ENCODE results near the gene TEKT2.

TEKT2 gene

DNA sequence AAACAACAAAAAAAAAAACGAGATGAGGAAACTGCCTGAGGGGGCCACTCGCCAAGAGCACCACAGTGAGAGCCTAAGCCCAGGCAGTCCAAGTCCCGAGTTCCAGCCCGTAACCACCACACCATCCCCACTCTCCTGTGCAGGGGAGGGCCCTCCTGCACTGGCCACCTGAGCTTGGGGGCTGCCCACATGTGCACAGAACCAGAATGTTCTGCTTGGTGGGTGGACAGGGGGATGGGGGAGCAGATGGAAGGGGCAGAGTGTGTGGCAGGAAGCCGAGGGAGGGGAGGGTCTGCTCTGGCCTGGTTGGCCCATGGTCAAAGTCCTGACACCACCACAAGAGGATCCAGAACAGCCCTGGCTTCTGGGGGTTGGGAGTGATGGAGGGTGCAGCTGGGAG, 22.4 kb downstream of the TEKT2 start:
- no peak for DNase-seq (ENCODE audit: low spot score)

DNA sequence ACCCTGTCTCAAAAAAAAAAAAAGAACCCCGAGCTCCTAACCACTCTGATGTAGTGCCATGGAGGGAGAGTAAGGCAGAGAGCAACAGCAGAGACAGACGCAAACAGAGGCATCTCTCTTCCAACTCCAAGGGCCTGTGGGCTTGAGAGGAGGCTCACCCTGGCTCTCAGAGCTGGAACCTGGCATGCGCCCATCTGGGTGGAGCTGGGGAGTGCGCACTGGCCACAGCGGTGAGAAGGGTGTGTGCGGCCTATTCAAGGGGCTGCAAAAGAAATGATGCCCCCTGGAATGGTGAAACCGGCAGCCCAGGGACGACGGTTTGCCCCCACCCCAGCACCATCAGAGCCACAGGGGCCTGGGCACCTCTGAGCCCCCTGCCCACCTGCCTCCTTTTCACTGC, 23.5 kb downstream of the TEKT2 start:
- no peak for DNase-seq (ENCODE audit: low spot score)

DNA sequence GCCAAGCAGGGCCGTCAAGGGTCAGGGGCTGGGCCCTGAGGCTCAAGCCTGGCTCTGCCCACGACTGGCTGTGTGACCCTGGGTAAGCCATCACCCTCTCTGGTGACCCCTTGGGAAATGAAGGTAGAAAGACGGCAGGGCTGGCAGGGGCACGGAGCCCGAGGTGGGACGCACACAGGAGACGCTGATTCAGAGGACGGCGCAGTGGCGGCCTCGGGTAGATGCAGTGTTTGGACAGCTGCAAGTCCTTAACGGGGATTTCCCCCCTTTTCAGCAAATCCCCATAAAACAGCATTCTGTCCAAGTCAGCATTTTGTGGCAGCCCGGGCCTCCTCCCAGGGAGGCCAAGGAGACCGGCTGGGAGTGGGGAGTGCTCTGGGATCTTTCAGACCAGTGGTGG, 24.4 kb downstream of the TEKT2 start:
- DNase-seq (ENCODE audit: low spot score): no peak

DNA sequence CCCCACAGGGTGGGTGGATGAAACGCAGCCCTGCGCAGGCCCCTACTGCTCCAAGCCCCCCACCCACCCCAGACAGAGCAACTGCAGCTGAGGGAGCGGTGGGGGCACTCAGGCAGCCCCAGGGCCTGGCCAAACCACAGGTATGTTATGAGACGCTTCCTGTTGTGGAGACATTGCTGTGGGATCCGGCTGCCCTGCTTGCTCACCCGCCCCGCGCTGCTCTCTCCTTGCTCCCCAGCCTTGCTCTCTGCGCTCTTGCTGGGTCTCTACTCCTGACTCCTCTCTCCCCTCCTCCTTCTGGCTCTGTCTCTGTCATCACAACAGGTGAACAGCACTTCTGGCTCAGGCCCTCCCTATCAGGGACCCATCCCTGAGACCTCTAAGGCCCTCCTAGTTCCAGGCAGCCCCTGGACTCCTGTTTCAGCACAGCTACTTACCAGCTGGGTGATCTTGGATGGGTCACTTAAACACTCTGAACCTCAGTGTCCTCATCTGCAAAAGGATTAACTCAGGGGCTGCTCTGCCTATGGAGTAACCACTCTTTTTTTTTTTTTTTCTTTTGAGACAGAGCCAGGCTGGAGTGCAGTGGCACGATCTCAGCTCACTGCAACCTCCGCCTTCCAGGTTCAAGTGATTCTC, 25.3 kb downstream of the TEKT2 start:
- DNase-seq (ENCODE audit: low spot score): no peak

DNA sequence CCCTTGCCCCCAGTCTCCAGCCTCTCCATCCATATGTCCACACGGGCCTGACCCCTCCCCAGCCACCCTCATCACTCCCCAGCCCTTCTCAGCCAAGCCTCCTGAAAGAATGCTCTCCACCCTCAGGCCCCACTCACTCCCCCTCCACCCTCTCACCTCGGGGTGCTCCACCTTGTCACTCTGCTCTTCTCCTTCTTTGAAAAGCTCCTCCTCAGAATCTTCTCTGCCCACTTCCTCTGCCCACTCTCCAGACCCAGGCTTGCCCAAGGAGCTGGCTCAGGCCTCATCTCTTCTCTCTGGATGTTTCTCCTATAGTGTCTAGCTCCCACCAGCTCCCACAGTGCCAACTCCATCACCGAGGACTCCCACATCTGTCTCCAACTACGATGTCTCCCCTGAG, 27.3 kb downstream of the TEKT2 start:
- DNase-seq (ENCODE audit: low spot score): no peak

DNA sequence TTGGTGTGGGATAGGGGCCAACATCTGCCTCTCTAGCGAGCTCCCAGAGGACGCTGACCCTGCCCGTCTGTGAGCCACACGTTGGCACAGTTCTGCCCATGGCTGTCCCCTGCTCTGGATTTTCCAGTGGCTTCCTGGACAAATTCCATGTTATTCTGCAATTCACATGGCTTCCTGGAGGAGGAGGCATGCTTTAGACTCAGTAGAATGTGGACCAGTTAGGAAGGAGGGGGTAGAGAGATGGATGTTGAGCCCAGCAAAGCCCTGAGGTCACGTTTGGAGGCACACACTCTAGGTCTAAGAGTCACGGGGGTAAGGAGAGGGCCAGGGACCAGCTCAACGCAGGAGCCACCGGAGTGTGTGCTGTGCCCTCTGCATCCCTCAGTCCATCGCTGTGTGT, 28.9 kb downstream of the TEKT2 start:
- DNase-seq (ENCODE audit: low spot score): no peak

DNA sequence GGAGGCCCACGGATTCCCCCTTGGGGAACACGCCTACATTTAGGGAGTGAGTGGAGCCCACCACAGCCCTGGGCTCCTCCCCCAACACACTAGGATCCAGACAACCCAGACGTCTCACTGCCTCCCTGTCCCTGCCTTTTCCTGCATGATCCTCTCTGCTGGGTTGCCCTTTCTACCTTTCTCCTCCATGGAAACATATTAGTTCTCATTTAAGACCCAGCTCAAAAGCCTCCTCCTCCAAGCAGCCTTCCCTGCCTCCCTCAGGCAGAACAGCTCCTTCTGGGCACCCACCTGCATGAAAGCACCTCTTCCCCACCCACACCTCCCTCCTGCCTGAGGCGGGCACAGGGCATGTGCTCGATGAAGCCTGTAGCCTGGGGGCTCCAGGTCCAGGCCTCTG, 30.5 kb downstream of the TEKT2 start:
- DNase-seq (ENCODE audit: low spot score): no peak

DNA sequence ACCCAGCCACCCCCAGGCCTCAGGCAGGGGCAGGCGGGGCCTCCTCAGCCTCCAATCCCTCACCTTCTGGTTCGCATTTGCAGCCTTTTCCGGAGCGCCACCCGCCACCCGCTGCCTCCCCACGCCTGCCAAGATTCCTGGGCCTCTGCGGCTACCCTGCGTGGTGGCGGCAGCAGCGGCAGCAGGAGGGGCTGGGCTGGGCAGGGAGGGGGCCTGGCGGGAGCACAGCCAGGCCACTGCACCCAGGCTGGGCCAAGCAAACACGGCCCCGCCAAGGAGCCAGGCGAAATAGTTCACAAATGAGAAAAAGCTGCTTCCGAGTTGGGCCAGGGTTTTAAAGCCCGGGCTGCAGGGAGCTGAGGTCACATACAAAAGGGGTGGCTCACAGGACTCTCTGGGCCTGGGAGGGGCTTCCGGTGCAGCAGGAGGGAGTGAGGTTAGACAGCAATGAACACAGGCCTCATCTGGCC, 31.3 kb downstream of the TEKT2 start:
- DNase-seq (ENCODE audit: low spot score): no peak

DNA sequence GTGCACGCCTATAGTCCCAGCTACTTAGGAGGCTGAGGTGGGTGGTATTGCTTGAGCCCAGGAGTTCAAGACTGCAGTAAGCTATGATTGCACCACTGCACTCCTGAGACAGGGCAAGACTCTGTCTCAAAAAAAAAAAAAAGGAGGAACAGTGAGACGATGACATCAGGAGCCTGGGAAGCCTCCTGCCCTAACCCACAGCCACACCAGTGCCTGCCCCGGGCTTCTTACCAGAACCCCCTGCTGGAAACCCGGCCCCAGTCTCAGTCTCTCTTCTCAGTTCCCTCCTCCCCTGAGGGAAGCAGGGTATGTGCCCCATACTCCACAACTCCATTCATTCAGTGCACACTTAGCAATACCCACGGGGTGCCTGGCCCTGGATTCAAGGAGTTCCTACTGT, 32.0 kb downstream of the TEKT2 start:
- no peak for DNase-seq (ENCODE audit: low spot score)

DNA sequence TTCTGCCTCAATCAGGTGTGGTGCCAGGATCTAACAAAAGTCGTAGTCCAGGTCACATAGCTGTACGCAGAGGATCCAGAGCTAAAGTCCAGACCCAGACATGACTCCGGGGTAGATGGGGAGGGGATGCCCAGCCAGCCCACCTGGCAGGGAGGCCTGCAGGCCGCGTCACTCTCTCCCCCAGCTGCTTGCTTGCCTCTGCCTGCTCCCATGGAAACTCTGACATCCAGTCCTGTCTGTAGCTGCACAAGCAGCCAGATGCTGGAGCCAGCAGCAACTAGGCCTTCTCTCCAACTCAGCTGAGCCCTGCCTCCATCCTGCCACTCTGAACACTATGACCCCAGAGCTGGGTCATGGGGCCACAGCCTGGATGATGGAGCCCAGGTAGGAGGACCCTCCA, 33.0 kb downstream of the TEKT2 start:
- no peak for DNase-seq (ENCODE audit: low spot score)

DNA sequence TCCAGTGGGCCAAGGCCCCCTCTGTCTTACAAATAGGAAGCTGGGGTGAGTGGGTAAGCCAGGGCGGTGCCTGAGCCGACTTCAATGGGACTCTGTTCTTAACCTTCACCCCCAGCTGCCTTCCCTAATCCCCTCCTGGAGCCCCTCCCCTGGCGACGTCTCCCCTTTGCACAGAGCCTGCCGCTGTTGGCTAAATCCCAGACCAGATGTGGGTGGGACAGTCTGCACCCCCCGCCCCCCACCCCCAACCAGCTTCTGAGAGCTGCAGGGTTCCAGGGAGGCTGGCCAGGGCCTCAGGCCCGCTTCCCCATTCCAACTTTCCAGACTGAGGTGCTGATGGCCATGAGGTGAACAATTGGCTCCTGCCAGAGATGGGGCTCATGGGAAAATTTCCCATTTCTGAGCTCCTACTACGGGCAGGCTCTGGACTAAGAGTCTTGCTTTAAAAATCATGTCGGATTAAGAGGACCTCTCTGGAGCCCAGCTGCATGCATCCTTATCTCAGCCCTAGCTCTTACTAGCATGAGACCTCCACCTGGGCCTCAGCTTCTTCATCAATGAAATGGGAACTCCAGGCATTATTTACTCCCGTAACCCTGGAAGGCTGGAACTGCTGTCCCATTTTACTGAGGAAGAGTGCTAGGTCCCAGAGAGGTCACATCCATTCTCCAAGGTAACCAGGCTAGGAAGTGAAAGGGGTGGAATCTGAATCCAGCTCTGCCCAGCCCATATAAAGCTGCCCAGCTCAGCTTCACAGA, 34.7 kb downstream of the TEKT2 start:
- no peak for DNase-seq (ENCODE audit: low spot score)

DNA sequence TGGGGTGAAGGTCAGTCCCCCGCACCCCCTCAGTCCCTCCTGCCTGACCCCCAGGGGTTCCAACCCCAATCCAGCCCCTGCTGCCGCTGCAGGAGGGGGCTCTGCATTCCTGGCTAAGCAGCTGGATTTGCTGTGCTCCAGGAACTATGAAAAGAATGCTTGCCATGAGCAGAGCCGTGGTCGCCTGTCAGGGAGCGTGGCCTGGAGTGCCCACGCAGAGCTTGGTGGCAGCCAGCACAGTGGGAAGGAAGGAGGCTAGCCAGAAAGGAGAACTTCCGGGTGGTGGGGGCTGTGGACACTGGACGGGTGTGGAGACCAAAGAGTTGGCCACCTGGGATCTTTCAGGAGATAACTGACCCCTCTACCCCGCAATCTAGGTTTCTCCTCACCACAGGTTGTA, 35.6 kb downstream of the TEKT2 start:
- DNase-seq (ENCODE audit: low spot score): no peak

DNA sequence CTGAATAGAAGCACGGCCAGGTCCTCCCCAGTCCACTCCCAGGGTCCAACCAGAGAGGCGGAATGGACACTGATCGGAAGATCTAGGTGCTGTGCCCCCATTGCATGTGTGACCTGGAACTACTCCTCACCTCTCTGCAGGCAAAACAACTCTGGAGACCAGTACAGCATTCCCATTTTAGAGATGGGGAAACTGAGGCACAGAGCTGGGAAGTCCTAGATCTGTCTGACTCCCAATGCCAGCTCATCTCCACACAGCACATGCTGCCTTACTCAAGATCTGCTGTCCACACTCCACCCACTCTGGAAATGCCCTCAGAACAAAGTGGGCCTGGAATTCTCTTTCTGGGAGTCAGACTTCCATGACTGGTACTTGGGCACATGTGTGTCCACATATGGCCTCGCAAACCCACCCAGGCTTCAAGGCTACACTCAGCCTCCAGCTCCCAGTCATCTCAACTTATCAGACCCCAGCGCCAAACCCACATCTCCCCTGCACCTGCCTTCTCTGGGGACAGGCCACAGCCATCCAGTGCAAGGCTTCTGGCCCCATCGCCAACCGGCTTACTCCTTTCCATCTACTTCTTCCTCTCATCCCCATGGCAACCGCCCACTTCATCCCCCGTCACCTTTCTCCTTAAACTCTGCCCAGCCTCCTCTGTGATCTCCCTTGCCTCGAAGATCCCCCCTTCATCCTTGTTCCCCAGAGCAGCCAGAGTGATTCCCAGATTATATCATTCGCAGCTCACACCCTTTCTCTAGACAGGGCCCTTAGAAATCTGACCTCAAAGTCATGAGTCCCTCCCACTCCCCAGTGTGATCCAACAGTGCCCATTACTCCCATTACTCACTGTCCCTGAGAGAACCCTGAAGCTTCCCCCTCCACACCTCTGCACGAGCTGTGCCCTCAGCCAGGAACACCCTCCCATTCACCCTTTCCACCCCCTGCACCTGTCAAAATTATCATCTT, 38.5 kb downstream of the TEKT2 start:
- DNase-seq (ENCODE audit: low spot score): no peak

DNA sequence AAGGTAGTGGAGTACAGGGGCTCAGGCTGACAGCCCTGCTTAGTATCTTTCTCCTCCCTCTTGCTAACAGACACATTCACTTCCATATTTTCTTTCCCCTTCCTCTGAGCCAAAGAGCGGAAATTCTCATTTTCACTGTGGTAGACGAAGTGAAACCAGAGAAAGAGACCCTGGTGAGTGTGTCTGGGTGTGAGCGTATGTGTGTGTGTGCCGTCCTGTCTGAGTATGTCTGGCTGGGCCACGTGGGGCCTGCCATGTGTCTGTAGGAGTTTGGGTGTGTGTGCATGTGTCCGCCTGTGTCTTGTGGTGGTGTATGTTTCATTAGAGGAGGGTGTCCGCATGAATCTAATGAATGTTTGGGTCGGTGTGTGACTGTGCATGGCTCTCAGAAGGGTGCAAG, 39.5 kb downstream of the TEKT2 start:
- peak; percentile 10 for DNase-seq (ENCODE audit: low spot score)

DNA sequence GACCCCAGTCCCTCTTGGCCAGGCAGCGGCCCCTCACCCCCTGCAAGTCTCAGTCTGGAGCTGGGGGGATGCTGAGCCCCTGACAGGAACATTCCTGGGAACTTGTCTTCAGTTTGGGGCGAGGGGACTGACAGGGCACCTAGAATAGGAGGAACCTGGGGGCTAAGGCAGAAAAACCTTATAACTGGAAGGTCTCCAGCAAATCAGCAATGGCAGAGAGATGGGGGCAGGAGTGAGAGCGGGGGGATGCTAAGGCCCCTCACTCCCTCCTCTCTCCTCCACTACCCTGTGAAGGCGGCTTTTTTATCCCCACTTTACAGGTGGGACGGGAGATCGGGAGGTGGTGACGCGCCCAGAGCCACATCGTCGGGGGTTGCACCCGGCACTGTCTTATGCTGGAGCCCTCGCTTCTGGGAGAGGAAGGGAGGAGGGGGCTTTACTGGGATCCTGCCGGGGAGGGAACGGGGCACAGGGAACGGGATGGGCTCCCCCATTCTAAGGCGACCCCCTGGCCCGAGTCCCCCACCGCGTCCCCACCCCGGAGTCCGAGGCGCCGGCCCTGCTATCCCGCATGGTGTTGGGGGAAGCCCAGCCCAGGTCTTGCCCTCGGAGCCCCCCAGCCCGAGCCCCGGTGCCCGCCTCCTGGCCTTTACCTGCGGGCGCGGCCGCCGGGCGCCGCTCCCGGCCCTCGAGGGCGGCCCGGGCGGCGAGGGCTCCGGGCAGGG, 40.7 kb downstream of the TEKT2 start:
- DNase-seq (ENCODE audit: low spot score): peak; percentile 16

DNA sequence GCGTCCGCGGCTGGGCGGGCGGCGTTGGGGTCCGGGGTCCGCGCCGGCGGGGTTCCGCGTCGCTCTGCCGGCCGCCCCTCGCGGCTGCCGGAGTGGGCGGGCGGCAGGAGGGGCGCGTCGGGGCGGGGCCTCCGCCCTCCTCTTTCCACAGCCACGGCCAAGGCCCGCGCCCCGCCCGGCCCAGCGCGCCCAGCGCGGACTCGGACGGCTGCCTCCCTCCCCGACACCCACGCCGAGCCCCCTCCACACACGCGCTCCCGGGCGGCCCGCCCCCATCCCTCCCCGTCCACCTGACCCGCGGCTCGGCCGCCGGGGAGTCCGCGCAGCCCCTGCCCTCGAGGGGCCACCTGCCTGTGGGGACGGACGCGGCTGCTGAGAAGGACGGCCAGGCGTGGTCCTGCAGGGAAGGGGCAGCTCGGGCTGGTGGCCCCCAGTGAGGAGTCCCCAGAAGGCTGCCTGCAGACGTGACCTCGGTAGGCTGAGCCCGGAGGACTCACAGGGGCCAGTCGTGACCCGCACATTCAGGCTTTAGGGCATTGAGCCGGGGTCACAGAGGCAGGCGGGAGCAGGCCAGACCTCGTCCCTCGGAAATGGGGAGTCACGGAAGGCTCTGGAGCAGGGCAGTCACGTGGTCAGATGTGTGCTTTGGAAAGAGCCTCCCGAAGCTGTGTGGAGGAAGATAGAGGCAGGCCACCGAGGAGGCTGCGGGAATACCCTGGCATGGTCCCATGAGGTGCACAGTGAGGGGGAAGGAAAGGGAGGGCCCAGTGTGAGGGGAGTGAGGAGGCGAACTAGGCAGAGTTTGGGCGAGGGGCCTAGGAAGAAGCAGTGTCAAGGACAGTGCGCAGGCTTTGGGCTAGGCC, 41.5 kb downstream of the TEKT2 start, which contains the start of gene COL8A2:
Gene COL8A2 (minus strand): TSS at position 94 of the 863 bp plus-strand sequence. CDS start 24,980 bp downstream, outside the sequence.
- DNase-seq (ENCODE audit: low spot score): peak; percentile 45

DNA sequence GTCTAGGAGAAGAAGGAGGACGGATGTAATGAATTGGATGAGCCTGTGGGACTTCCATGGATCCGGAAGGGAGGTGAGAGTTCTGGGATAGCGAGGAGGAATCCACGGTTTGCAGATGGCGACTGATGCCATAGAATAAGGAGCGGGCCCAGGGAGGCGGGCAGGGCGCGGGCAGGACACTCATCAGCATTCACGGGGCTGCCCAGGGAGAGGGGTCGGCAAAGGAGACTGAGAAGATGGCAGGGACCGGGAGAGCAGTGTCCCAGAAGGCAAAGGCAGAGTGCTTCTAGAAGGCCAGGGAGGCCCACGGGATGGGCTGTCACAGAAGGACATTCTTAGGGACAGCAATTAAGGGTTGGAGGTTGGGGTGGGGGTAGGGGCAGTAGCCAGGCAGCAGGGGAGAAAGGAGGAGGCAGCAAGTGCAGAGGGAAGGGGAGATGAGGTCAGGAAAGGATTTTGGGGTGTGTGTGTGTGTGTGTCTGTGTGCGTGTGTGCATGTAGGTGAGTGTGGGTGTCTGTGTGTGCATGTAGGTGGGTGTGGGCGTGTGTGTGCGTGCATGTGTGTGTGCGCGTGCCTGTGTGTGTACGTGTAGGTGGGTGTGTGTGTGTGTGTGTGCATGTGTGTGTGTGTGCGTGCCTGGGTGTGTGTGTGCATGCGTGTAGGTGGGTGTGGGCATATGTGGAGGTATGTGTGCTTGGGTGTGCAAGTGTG, 42.3 kb downstream of the TEKT2 start:
- DNase-seq (ENCODE audit: low spot score): peak; percentile 20

DNA sequence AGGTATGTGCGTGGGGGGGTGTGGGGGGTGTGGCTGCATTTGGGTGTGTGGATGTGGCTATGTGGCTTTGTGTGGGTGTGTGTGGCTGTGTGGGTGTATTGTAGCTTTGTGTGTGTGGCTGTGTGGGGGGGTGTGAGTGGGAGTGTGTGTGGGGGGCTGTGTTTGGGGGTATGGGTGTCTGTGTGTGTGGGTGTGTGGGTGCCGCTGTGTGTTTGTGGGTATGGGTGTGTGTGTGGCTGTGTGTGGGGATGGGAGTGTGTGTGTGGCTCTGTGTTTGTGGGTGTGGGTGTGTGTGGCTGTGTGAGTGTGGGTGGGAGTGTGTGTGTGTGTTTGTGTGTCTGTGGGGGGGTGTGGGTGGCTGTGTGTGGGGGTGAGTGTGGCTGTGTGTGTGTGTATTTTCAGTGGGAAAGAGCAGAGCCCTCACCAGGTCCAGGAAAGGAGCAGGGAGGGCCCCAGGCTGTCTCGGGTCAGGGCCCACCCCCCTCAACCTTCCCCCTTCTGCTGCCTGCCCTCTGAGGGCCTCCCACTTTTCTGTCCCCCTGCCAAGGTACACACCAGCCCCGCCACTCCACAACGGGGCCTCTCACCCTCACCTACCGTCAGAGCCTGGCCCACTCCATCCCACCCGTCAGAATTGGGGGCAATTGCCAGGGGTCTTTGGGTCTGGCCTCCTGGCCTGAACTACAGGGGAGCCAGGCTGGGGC, 43.1 kb downstream of the TEKT2 start:
- peak; percentile 8 for DNase-seq (ENCODE audit: low spot score)

DNA sequence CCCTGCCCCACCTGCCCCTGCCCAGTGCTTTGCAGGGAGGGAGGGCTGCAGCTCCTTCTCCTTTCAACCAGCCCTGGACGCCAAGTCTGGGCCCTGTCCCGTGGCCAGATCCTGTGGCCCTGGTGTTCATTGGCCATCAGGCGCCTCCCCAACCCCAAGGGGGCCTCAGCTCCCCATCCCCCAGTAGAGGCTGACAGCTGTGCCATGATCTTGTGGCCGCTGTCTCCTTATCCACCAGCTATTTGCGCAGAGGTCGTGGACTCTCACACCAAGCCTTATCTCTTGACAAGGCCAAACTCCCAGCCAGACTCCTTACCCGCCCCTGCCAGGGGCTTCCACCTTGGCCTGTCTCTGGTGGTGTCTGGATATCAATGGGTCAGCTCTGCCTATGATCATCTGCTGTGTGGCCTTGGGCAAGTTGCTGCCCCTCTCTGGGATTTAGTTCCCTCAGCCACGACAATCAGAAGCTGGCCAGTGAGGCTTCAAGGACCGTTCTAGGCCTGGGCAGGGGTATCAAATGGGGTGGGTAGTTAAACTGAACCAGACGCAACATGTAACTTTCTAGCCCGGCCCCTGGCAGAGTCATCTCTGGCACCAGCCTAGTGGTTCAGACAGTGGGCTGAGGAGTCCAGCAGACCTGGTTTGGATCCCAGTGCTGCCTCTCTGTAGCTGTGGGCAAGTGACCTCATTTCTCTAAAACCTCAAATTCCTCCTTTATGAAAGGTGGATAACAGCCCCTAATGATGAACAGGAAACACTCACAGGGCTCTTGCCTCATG, 44.4 kb downstream of the TEKT2 start:
- no peak for DNase-seq (ENCODE audit: low spot score)

All from HuH-7 (cell line).